HG02943 (cell line): ENCODE results near the gene SRGAP1.
A peak's percentile ranks its signal among the peaks of the same experiment; 100 is the strongest.
"Not testable (repeated sequence)": the region's sequence is repeated elsewhere in the genome, so short reads cannot be mapped to it uniquely, and the experiment has no call there.

Source experiments
- ATAC-seq: cut with Tn5 transposase; IDR thresholded peaks from one replicate; pipeline ENCODE4 v1.9.1; 2021; ENCODE audit warnings: mild to moderate bottlenecking, low read depth, moderate library complexity; ENCODE audit not compliant: unreplicated experiment

Gene SRGAP1

DNA sequence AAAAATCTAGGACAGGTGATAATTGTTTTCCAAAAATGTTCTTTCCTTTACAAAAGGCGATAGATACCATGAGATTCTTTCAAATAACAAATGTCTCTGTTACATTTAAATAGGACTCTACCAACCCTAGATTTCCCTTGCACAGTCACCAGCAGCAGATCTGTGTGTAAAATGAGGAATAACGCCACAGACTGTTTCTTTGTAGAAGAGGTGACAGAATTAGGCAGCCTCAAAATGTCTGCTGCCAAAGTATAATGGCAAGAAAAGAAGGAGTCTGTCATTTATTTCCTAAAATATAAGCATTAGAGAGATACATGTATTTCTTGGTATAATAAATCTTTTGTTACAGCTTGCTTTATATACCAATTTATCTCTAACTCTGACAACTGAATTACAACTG, 8.5 kb upstream of the SRGAP1 start:
- no peak for ATAC-seq

- no peak for ATAC-seq
Observed at GRCh38 chr12:63836936-63837335, 7.6 kb upstream of the SRGAP1 start.

GRCh38 chr12:63838411-63838810, 6.1 kb upstream of the SRGAP1 start:
- ATAC-seq: no peak

DNA sequence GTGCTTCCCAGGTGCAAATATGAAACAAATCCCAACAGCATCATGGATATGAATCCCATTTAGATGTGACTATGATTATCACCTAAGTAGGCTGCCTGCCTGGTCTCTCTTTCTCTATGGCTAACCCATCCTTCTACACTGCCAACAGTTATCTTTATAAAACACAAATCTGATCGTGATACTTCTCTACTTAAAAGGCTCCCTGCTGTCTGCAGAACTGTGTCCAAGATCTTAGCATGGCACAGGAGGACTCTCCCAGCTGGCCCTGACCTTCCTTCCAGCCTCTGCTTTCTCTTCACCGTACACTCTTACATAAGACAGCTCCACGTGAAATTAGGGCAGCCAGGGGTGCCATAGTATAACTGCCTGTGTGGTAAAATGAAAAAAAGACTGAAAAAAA, 3.5 kb upstream of the SRGAP1 start:
- no peak for ATAC-seq

- ATAC-seq: no peak
Observed at GRCh38 chr12:63841571-63841970, 2.9 kb upstream of the SRGAP1 start.

DNA sequence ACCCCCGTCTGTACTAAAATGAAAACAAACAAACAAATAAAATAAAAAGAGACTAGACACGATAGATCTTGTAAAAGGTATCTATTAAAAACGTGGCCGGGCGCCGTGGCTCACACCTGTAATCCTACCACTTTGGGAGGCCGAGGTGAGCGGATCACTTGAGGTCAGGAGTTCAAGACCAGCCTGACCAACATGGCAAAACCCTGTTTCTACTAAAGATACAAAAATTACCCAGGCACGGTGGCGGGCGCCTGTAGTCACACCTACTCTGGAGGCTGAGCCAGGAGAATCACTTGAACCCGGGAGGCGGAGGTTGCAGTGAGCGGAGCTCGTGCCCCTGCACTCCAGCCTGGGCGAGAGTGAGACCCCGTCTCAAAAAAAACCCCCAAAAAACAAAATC, 1.8 kb upstream of the SRGAP1 start:
- not testable (repeated sequence) for ATAC-seq

- no peak for ATAC-seq
Observed at GRCh38 chr12:63843254-63843720, 1.2 kb upstream of the SRGAP1 start.

DNA sequence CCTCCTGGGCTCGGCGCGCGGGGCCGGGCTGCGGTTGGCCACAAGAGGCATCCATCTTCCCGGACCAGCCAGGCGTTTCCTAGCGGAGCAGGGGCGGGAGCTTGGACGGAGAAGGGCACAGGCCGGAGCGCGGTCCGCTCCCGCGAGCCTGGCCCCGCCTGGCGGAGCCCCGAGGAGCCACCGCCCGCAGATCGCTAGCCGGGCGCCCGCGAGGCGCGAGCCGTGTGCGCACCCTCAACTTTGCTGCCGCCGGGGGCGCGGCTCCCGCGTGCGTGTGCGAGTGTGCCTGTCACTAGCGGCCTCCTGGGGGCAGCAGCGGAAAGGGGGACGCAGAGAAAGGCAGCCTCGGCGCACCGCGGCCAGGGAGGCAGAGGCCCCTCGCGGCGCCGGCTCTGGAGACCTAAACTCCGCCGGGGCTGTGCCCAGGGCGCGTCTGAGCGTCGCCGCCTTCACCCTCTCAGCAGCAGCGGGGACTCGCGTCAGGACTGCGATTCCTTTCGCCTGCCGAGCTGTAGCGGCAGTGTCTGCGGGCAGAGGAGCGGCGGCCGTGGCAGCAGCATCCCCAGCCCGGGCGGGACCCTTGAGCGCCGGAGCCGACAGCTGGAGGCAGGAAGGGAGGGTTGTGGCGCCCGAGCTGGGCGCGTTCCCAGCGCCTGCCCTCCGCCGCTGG, 644 bp upstream of the SRGAP1 start:
- ATAC-seq: peak; percentile 97

GRCh38 chr12:63845726-63846125, 1.2 kb downstream of the SRGAP1 start:
- no peak for ATAC-seq

DNA sequence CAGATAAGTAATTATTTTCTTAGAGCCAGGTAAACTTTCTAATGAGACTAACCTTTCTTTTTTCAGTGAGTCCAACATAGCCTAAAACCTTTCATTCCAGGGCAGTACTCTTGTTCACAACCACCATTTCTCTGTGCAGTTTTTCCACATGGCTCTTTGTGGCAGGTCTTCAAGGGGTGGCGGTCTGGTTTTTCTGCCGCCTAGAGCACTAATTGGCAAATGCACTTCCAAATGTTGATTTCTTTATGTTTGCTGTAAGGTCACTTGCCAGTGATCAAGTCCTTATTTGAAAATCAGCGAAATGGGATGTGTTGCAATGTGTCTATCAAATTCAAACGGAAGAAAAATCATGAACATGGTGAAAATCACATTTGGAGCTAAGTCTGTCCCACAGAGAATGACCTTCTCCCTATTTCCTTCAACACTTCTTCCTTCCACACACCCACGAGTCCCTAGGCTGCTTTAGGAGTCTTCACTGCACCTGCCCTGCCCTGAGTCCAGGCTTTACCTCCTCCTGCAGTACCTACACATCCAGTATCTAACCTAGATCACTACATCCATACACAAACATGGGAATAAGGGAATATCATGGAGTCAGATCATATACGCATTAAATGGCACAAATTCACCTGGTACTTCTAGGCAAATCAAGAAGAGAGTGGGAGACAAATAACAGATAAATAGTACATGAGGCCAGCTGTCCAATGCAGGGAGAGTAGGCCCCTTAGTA, 1.9 kb downstream of the SRGAP1 start:
- ATAC-seq: no peak

DNA sequence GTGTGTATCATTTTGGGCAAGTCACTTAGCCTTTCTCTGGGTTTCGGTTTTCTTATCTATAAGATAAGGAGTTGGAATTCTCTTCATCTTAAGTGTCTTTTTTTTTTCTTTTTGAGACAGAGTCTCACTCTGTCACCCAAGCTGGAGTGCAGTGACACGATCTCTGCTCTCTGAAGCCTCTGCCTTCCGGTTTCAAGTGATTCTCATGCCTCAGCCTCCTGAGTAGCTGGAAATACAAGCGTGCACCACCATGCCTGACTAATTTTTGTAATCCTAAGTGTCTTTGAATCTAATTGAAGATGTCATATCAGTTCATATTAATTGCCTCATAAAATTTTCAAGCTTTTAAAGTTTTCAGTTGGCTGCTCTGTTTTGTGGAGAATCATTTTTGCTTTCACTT, 4.0 kb downstream of the SRGAP1 start:
- ATAC-seq: no peak

DNA sequence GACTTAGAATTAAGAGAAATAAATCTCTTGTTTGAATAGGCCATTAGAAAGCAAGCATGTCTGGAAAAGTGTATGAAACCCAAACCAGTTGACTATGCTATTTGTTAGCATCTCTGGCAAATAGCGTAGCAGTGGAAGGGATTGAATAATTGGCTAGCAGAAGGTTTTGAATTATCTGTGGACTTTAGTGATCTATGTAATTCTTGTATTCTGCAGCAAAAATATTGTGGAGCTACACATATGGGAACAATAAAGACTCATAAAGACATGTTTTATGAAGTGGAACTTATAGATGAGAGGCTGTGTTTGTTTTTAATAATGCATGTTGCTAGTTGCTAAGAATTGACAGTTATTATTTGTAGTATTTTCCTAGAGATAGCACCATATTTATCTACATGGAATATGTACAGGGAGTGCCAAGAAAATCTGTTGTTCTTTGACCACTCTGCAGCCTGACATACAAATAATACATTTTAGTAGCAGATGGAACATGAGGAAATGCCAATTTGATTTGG, 4.7 kb downstream of the SRGAP1 start:
- ATAC-seq: no peak

- ATAC-seq: no peak
Observed at GRCh38 chr12:63849641-63850040, 5.1 kb downstream of the SRGAP1 start.

DNA sequence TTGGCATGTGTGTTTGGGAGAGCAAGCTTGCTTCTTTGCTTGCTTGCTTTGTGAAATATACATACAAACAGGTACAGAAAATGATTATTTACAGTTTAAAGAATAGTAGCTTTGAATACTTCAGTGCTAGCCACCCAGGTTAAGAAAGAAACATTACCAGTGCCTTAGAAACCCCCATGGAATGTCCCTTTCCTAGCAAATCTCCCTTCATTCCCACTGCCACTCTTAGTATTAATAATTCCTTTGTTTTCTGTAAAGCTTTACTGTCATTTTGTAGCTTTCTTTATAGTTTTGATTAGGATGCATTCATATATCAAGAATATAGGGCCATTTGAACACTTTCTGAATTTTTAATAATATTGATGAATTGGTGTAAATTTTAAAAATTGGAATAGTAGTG, 9.5 kb downstream of the SRGAP1 start:
- no peak for ATAC-seq

DNA sequence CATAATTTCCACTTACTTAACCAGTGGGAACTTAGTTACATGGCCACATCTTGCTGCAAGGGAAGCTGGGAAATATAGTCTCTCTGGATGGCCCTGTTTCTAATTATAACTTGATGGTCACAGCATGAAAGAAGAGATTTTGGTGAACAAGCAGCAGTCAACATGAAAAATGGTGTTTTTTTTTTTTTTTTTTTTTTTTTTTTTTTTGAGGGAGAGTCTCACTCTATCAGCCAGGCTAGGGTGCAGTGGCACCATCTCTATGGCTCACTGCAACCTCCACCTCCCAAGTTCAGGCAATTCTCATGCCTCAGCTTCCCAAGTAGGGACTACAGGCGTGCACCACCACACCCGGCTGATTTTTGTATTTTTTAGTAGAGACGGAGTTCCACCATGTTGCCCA, 10.8 kb downstream of the SRGAP1 start:
- ATAC-seq: no peak

DNA sequence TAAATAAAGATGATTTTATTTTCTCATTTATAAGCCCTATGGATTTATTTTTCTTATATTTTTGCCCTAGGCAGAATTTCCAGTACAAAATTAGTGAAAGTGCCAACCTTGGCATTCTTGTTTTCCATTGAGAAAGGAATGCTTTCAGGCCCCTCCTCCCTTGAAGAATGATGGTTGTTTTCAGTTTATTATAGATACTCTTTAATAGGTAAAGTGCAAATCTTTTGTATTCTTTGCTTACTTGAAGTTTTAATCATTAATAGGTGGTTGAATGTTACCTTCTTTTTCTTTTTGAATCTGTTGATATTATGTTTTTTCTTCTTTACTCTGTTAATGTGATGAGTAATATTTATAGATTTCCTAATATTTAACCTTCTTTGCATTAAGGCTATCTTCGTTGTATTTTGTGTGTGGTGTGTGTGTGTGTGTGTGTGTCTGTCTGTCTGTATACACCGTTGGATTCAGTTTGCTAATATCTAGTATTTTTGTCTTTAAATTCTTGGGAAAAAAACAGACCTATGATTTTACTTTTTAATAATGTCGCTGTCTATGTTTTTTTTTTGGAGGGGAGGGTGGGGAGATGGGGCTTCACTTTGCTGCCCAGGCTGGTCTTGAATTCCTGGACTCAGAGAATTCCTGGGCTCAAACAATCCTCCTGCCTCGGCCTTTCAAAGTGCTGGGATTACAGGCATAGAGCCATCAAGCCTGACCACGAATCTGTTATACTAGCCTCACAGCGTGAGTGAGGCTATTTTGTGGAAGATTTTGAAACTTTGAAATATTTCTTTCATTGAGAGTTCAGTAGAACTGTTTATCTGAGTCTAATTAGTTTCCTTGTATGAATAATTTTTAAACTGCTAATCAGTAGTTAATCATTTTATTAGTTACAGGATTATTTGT, 13.5 kb downstream of the SRGAP1 start:
- no peak for ATAC-seq

DNA sequence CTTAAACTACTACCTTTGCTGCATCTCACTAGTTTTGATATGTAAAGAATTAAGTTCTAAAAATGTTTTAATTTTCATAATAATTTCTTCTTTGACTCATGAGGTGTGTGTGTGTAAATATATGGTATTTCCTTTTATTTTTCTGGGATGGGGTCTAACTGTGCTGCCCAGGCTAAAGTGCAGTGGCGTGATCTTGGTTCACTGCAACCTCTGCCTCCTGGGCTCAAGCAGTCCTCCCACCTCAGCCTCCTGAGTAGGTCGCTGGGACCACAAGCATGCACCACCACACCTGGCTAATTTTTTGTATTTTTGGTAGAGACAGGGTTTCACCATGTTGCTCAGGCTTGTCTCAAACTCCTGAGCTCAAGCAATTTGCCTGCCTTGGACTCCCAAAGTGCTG, 15.4 kb downstream of the SRGAP1 start:
- not testable (repeated sequence) for ATAC-seq

DNA sequence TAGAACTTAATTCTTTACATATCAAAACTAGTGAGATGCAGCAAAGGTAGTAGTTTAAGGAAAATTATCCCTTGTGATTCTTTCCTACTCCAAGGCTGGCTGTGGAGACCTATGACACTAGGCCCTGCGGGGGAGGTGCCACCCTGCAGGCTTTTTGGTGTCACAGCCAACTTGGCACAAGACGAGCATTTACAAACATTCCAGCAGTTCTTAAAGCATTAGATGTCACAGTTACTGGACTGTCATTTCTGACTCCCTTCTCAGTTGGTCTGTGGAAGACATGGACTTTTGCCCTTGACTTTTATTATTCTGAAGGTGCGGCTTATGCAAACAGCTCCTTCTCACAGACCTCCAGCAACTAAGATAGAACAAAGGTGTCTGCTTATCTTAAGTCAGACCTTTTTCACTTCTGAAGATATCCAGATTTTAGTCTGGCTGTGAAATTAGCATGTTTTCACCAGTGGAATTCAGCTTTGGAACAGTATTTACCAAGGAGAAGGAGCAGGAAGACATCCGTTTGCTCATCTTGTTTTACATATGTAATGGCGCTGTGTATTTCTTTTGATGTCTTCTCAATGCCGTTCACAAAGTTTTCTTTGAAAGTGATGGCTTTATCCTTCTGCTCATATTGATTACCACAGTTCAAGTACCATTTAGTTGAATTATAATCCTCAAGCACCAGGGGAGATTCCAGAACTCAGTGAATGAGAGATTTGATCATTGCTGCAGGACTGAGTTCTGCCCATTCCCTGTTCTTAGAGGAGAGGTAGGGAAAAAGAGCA, 17.9 kb downstream of the SRGAP1 start:
- no peak for ATAC-seq

- no peak for ATAC-seq
Observed at GRCh38 chr12:63862969-63863230, 18.4 kb downstream of the SRGAP1 start.

DNA sequence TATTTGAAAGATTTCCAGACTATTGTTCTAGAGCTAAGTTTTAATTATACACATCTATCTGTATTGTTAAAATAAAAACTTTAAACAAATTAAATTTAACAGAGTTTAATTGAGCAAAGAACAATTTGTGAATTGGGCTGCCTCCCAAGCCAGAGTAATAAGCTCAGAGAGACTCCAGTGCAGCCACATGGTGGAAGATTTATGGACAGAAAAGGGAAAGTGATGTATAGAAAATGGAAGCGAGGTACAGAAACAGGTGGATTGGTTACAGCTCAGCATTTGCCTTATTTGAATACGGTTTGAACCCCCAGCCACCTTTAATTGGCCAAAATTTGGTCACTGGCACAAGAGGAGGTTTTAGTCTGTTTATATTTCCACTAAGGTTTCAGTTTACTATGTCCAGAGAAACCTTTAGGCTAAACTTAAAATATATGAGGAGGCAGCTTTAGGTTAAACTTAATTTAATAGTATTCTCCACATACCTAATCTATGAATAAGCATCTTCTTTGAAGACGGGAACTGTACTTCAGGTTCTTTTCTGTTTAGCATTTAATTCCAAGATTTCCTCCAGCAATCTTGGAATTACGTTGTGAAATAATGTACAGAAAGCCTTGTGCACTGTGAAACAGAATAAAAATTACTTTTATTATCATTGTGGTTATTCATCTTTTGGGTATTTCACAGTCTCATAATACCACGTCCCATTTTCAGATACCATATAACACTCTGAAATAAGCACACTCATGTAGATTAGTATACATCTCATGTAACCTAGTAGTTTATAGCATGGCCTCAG, 19.4 kb downstream of the SRGAP1 start:
- ATAC-seq: no peak
